Neuronal stem cell (in vitro differentiated cells): Measurements from ENCODE around the gene NFILZ.

Experiments used
- DNase-seq: peaks from one replicate; pipeline ENCODE4 v3.0.0-alpha.2; 2013; ENCODE audit warnings: low spot score
- H2AFZ ChIP-seq: one replicate; pipeline ENCODE4 v1.6.1; 2013; ENCODE audit warnings: mild to moderate bottlenecking, low read length, inconsistent platforms
- H2AK5ac ChIP-seq: 2 replicates; pipeline ENCODE4 v1.6.1; 2013; ENCODE audit warnings: low read depth, mild to moderate bottlenecking, inconsistent platforms, low read length, moderate library complexity, mixed read lengths
- H2BK120ac ChIP-seq: 2 replicates; pipeline ENCODE4 v1.6.1; 2013; ENCODE audit warnings: low read depth, mild to moderate bottlenecking, inconsistent platforms, low read length, moderate library complexity, mixed read lengths
- H2BK12ac ChIP-seq: one replicate; pipeline ENCODE4 v1.6.1; 2013; ENCODE audit warnings: low read length, inconsistent platforms
- H2BK15ac ChIP-seq: 2 replicates; pipeline ENCODE4 v1.6.1; 2013; ENCODE audit warnings: mild to moderate bottlenecking, low read length, inconsistent platforms, mixed read lengths
- H2BK5ac ChIP-seq: one replicate; pipeline ENCODE4 v1.6.1; 2013; ENCODE audit warnings: inconsistent platforms, mild to moderate bottlenecking, low read length, moderate library complexity
- H3K14ac ChIP-seq: one replicate; pipeline ENCODE4 v1.6.1; 2013; ENCODE audit warnings: low read length, inconsistent platforms
- H3K18ac ChIP-seq: 2 replicates; pipeline ENCODE4 v1.6.1; 2013; ENCODE audit warnings: low read length, inconsistent platforms
- H3K23ac ChIP-seq: 2 replicates; pipeline ENCODE4 v1.6.1; 2013; ENCODE audit warnings: low read depth, mild to moderate bottlenecking, mixed read lengths, low read length, inconsistent platforms; ENCODE audit not compliant: poor library complexity
- H3K27ac ChIP-seq: replicated peaks from 3 replicates; pipeline ENCODE4 v1.5.1; 2013; ENCODE audit warnings: low read length, inconsistent platforms
- H3K27me3 ChIP-seq, 3 experiments: 2 replicates each; pipeline ENCODE4 v1.6.1; 2013; ENCODE audit warnings: low read length in 3 of 3, mild to moderate bottlenecking in 2 of 3, inconsistent platforms in 1 of 3, low read depth in 1 of 3, mixed read lengths in 1 of 3, moderate library complexity in 1 of 3; ENCODE audit not compliant: control insufficient read depth in 3 of 3, insufficient read depth in 3 of 3
- H3K36me3 ChIP-seq, 2 donors: replicated peaks in 1 of 2; 2 replicates each; pipeline ENCODE4 v1.6.1; 2013; ENCODE audit warnings: low read length in 2 of 2; ENCODE audit not compliant: control insufficient read depth in 2 of 2, insufficient read depth in 2 of 2
- H3K4ac ChIP-seq: 2 replicates; pipeline ENCODE4 v1.6.1; 2013; ENCODE audit warnings: inconsistent platforms, mild to moderate bottlenecking, low read length, moderate library complexity
- H3K4me1 ChIP-seq, 2 donors: 1 replicate in 1 of 2; 2 replicates in 1 of 2; pipeline ENCODE4 v1.6.1; 2013; ENCODE audit warnings: low read length in 2 of 2, low read depth in 1 of 2; ENCODE audit not compliant: control insufficient read depth in 2 of 2, insufficient read depth in 1 of 2
- H3K4me2 ChIP-seq: one replicate; pipeline ENCODE4 v1.6.1; 2013; ENCODE audit warnings: mild to moderate bottlenecking, low read length, inconsistent platforms; ENCODE audit not compliant: insufficient read depth, poor library complexity, severe bottlenecking
- H3K4me3 ChIP-seq, 2 donors: 2 replicates each; pipeline ENCODE4 v1.5.1; 2013; ENCODE audit warnings: low read length in 2 of 2, mild to moderate bottlenecking in 2 of 2, inconsistent platforms in 1 of 2, moderate library complexity in 1 of 2
- H3K79me1 ChIP-seq: one replicate; pipeline ENCODE4 v1.6.1; 2013; ENCODE audit warnings: low read depth, mild to moderate bottlenecking, inconsistent platforms, low read length, moderate library complexity
- H3K9ac ChIP-seq: one replicate; pipeline ENCODE4 v1.6.1; 2013; ENCODE audit warnings: mild to moderate bottlenecking, low read depth, low read length, inconsistent platforms; ENCODE audit not compliant: poor library complexity
- H3K9me3 ChIP-seq, 2 donors: replicated peaks in 1 of 2; 2 replicates each; pipeline versions ENCODE3 to v1.6.1; 2013; ENCODE audit warnings: low read length in 2 of 2, mild to moderate bottlenecking in 2 of 2, inconsistent platforms in 1 of 2, low read depth in 1 of 2, mixed read lengths in 1 of 2, moderate library complexity in 1 of 2; ENCODE audit not compliant: control insufficient read depth in 2 of 2, insufficient read depth in 1 of 2
- H4K8ac ChIP-seq: one replicate; pipeline ENCODE4 v1.6.1; 2013; ENCODE audit warnings: low read depth, mild to moderate bottlenecking, inconsistent platforms, low read length, moderate library complexity
- H4K91ac ChIP-seq: one replicate; pipeline ENCODE4 v1.6.1; 2013; ENCODE audit warnings: low read length, low read depth, mild to moderate bottlenecking, inconsistent platforms; ENCODE audit not compliant: poor library complexity
- WGBS, 2 donors: extraction: QIAGEN DNeasy Blood & Tissue Kit; methylation state at CpG; one replicate each; pipeline ENCODE4 v1.1.7; 2013; ENCODE audit warnings: missing lambda C conversion rate in 2 of 2, mixed read lengths in 1 of 2; ENCODE audit not compliant: insufficient read length in 2 of 2, insufficient replicate concordance in 1 of 2; ENCODE audit errors: extremely low coverage in 2 of 2; 5-methylcytosine and 5-hydroxymethylcytosine counted together

Gene NFILZ

DNA sequence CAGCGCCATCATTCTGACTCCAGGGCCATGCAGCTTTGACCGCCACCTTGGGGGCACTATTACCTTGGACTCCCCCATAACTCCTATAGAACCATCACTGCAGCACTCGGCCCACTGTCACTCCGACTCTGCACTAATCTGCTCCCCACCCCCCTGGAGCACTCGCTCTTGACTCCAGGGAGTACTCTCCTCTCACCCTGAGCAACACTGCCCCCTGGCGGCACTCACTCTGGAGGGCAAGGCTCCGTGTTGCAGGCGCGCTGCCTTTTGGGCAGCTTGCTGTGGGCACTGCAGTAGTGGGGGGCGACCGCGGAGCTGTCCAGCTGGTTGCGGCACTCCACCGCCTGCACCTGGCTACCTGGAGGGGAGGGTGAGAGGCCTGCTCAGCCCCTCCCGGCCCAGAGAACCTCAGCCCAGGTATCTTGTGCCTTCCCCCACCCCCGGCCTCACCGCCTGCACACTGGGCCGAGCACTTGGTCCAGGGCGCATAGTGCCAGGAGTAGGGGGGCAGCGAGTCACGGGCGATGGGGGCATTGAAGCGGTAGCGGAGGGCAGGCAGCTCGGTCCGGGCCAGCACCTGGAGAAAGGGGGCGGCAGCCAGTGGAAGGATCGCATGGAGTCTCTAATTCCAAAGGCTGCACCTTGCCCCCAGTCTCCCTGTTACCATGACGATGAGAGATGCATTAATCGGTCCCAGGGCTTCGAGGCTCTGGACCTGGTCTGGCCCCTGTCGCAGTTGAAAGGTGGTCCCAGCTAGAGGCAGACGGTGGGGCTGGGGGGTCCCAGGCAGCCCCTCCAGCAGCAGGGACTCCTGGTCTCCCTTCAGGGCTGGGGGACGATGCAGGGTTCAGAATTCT is 44.3 kb upstream of the NFILZ start:
- DNase-seq = peak; percentile 58
- no peak overlapping the region for H3K27ac ChIP-seq
- H3K27me3 ChIP-seq = peaks cover 0 to 3% (median 0%) of the 10 kb centered on the region in 3 experiments
- H3K18ac ChIP-seq = peak overlapping the region; percentile 76
- peak overlapping the region; percentile 41 for H2BK120ac ChIP-seq
- no peak overlapping the region for H4K91ac ChIP-seq
- no peak overlapping the region for H2AFZ ChIP-seq
- peaks cover 2% of the 10 kb centered on the region for H3K79me1 ChIP-seq
- peaks cover 0 to 7% of the 10 kb centered on the region in 2 donors for H3K36me3 ChIP-seq
- WGBS, 2 donors = no CpG with 5 or more reads among the region's 34 CpGs
- H3K9ac ChIP-seq = no peak overlapping the region
- H2AK5ac ChIP-seq = peak overlapping the region; percentile 97
- peak overlapping the region; percentile 73 for H3K23ac ChIP-seq
- H3K4me1 ChIP-seq = no peaks in the 10 kb centered on the region
- H3K14ac ChIP-seq = peak overlapping the region; percentile 56
- no peaks in the 10 kb centered on the region for H3K9me3 ChIP-seq
- no peak overlapping the region for H3K4me2 ChIP-seq
- H2BK15ac ChIP-seq = peak overlapping the region; percentile 81
- peak overlapping the region; percentile 66 for H2BK5ac ChIP-seq
- H4K8ac ChIP-seq = peak overlapping the region; percentile 43
- H3K4ac ChIP-seq = peak overlapping the region; percentile 84
- peak overlapping the region; percentile 58 for H2BK12ac ChIP-seq
- H3K4me3 ChIP-seq = no peak overlapping the region

DNA sequence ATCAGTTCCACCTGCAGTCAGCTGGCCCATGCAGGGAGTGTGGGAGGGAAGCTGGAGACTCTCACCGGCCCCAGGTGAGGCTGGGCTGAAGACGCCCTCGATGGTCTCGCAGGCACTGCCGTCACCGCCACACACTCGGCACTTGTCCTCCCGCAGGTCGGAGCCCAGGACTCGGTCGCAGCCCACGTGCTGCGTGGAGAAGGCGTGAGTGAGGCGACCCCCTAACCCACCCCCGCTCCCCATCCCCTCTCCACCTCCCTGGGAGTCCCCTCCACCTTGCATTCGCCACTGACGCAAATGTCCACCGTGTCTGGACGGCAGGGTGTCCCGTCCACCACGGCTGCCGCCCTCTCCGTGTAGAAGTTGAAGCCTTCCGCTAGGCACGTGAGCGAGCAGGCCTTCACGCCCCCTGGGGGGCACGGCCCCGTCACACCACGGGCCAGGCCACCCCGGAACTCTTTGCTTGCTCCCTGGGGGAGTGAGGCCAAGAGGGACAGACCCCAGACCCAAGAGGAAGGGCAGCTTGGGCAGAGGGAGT is 41.2 kb upstream of the NFILZ start:
- no peak overlapping the region for H3K27ac ChIP-seq
- H2AK5ac ChIP-seq = peak overlapping the region; percentile 69
- H2BK15ac ChIP-seq = peak overlapping the region; percentile 67
- peak overlapping the region; percentile 84 for H3K9ac ChIP-seq
- peak overlapping the region; percentile 72 for H4K91ac ChIP-seq
- H3K4me2 ChIP-seq = no peak overlapping the region
- no peak overlapping the region for H2AFZ ChIP-seq
- peak overlapping the region; percentile 76 for H3K18ac ChIP-seq
- peaks cover 0 to 9% (median 0%) of the 10 kb centered on the region in 3 experiments for H3K27me3 ChIP-seq
- H3K14ac ChIP-seq = peak overlapping the region; percentile 8
- H3K4ac ChIP-seq = no peak overlapping the region
- no peak for DNase-seq
- peak overlapping the region; percentile 58 for H2BK12ac ChIP-seq
- peak overlapping the region; percentile 81 for H2BK120ac ChIP-seq
- peaks cover 0 to 4% of the 10 kb centered on the region in 2 donors for H3K9me3 ChIP-seq
- no peak overlapping the region for H2BK5ac ChIP-seq
- peaks cover 0 to 7% of the 10 kb centered on the region in 2 donors for H3K36me3 ChIP-seq
- H3K79me1 ChIP-seq = peaks cover 2% of the 10 kb centered on the region
- no CpG with 5 or more reads among the region's 32 CpGs for WGBS, 2 donors
- peak overlapping the region; percentile 89 for H3K23ac ChIP-seq
- no peak overlapping the region for H4K8ac ChIP-seq
- H3K4me1 ChIP-seq = peaks cover 4 to 9% of the 10 kb centered on the region in 2 donors
- H3K4me3 ChIP-seq = no peak overlapping the region

DNA sequence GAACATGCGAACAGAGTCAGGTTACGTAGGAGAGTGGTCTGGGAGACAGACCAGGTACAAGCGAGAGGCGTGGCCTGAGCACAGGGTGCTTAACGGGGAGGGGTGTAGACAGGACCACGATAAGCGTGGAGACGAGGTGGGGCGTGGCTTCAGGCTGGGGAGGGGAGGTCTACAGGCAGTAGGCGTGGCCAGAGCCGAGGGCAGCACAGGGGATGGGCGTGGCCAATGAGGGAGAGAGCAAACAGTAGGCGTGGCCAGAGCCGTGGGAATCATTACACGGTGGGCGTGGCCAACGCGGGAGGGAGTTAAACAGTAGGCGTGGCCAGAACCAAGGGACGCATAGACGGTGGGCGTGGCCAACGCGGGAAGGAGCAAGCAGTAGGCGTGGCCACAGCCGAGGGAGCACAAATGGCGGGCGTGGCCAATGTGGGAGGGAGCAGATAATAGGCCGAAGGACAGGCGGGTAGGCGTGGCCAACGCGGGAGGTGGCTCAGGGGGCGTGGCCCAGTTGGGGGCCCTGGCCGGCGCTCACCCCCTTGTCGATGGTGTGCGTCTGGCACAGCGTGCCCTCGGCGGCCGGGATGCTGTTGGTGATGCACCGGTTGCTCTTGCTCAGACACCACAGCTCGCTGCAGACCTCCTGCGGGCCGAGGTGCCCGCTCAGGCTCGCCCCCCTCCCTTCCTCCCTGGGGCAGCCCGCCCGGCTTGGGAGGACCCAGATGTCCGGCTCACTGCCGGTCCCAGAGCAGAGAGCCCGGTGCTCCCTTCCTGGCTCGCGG is 38.0 kb upstream of the NFILZ start:
- H3K79me1 ChIP-seq = no peaks in the 10 kb centered on the region
- H2BK15ac ChIP-seq = no peak overlapping the region
- peak overlapping the region; percentile 40 for H3K18ac ChIP-seq
- WGBS, 2 donors = no CpG with 5 or more reads among the region's 55 CpGs
- H3K4me1 ChIP-seq = peaks cover 4 to 9% of the 10 kb centered on the region in 2 donors
- peak; percentile 100 for DNase-seq
- H2AK5ac ChIP-seq = no peak overlapping the region
- peak overlapping the region; percentile 79 for H3K4me2 ChIP-seq
- peaks cover 0 to 9% (median 0%) of the 10 kb centered on the region in 3 experiments for H3K27me3 ChIP-seq
- H2BK12ac ChIP-seq = no peak overlapping the region
- no peak overlapping the region for H4K8ac ChIP-seq
- H2AFZ ChIP-seq = peak overlapping the region; percentile 65
- no peak overlapping the region for H3K9ac ChIP-seq
- no peak overlapping the region for H3K27ac ChIP-seq
- H3K14ac ChIP-seq = no peak overlapping the region
- no peak overlapping the region for H3K4ac ChIP-seq
- no peak overlapping the region for H2BK5ac ChIP-seq
- no peak overlapping the region for H2BK120ac ChIP-seq
- peaks cover 0 to 29% of the 10 kb centered on the region in 2 donors for H3K36me3 ChIP-seq
- no peak overlapping the region for H4K91ac ChIP-seq
- peak overlapping the region; percentile 98 for H3K23ac ChIP-seq
- peak overlapping the region; percentile 32 to 81 for H3K4me3 ChIP-seq
- peaks cover 0 to 5% of the 10 kb centered on the region in 2 donors for H3K9me3 ChIP-seq
